ENCODE results near the gene LCN9. TPM values are rescaled to one million over a fixed set of nuclear protein-coding genes. Genes with fewer than 3 reads are reported as not detected.

The LCN9 gene
- total RNA-seq, 1 experiment from 2014 or later, result 2.6 TPM

GRCh38 chr9:135615666-135616618, 47.2 kb upstream of the LCN9 start:
- Mint-ChIP-seq H3K9me3 (peaks cover 11% of the 10 kb centered on the region), H3K4me3 (no peak overlapping the region), H3K4me1 (0 out of 2 replicates have a peak, but pooled peaks cover 3% of the 10 kb centered on the region), H3K27ac (no peak overlapping the region), H3K36me3 (peaks cover 4% of the 10 kb centered on the region), H3K27me3 (ENCODE audit: low read depth) (no peaks in the 10 kb centered on the region)
- POLR2A ChIA-PET, result interaction anchor here (0.5 kb wide), 1 partner anchor 15 kb away, joined by 4 read pairs; no protein-coding TSS in a partner anchor
- CTCF ChIA-PET, result interaction anchor here (0.5 to 2.0 kb wide), 7 partner anchors 112 to 617 kb away, joined by 3 to 5 read pairs (median 5); no protein-coding TSS in a partner anchor
- TF ChIP-seq PRRX2 (CRISPR knock-in tag; IDR thresholded peaks at IDR 0.05) (no peak), ERG (CRISPR knock-in tag; IDR thresholded peaks at IDR 0.05) (no peak), CREM (CRISPR knock-in tag; IDR thresholded peaks at IDR 0.05) (no peak), MAX (CRISPR knock-in tag; IDR thresholded peaks at IDR 0.05) (no peak), STAT6 (CRISPR knock-in tag; conservative IDR thresholded peaks at IDR 0.05; ENCODE audit: low read depth) (no peak)
- DNase-seq (ENCODE audit: low spot score) (no peak), ATAC-seq (no peak; the same call in 1 of the 2 replicates)

- POLR2A ChIA-PET, result interaction anchor here (0.5 kb wide), 1 partner anchor 16 kb away, joined by 5 read pairs; no protein-coding TSS in a partner anchor
- Mint-ChIP-seq H3K9me3 (peaks cover 4% of the 10 kb centered on the region), H3K36me3 (peaks cover under 1% of the 10 kb centered on the region; the same call in 1 of the 2 replicates), H3K4me3 (no peak overlapping the region), H3K4me1 (0 out of 2 replicates have a peak, but pooled peaks cover 3% of the 10 kb centered on the region), H3K27me3 (ENCODE audit: low read depth) (no peaks in the 10 kb centered on the region), H3K27ac (no peak overlapping the region)
- ATAC-seq (no peak), DNase-seq (ENCODE audit: low spot score) (no peak)
- CTCF ChIA-PET, result interaction anchor here (0.5 to 2.0 kb wide), 6 partner anchors 14 to 654 kb away, joined by 3 to 5 read pairs (median 4); no protein-coding TSS in a partner anchor
- TF ChIP-seq ELF4 (CRISPR knock-in tag; IDR thresholded peaks at IDR 0.05; ENCODE audit: low read depth) (no peak), ARID4B (CRISPR knock-in tag; IDR thresholded peaks at IDR 0.05; ENCODE audit: borderline replicate concordance) (no peak), ATF6 (CRISPR knock-in tag; IDR thresholded peaks at IDR 0.05) (no peak), ZNF232 (CRISPR knock-in tag; IDR thresholded peaks at IDR 0.05) (no peak), PRRX2 (CRISPR knock-in tag; IDR thresholded peaks at IDR 0.05) (no peak), NFYB (CRISPR knock-in tag; conservative IDR thresholded peaks at IDR 0.05; ENCODE audit: low read depth) (no peak), STAT6 (CRISPR knock-in tag; conservative IDR thresholded peaks at IDR 0.05; ENCODE audit: low read depth) (no peak), NFATC4 (CRISPR knock-in tag; IDR thresholded peaks at IDR 0.05) (no peak)
Measured at GRCh38 chr9:135616619-135617537, 46.2 kb upstream of the LCN9 start.

Measured in WTC11 (cell line).